ENCODE measurements around the gene AICDA. TPM values are rescaled to one million over a fixed set of nuclear protein-coding genes. Genes with fewer than 3 reads are reported as not detected.
A peak's percentile ranks its signal among the peaks of the same experiment; 100 is the strongest.

Gene AICDA
- total RNA-seq, 1 experiment from 2014 or later = 0.22 TPM

DNA sequence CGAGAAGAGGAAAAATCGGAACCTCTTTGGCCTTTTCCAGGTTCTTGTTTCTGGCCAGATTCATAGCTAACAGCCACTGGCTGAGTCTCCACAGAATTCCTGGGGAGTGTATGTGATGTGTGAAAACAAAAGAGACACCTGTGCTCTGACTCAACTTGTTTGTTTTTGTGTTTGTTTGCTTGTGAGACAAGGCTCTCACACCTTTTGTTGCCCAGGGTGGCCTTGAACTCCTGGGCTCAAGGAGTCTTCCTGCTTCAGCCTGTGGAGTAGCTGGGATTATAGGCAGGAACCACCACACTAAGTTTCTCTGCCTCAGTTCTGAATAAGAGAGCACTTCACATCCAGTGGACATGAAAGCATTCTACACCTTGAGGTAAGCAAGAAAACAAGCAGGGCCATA, 27.3 kb upstream of the AICDA start:
- no peak overlapping the region for H4K8ac ChIP-seq (replicated peaks; ENCODE audit: insufficient read length, low read depth, low read length)
- no peak overlapping the region for H3K4ac ChIP-seq (ENCODE audit: low read depth, low read length)
- no peak overlapping the region for H3K56ac ChIP-seq (ENCODE audit: insufficient read length, low read depth, low read length)
- peaks cover 18% of the 10 kb centered on the region for H3K4me1 ChIP-seq (ENCODE audit: insufficient read depth, low read length)
- no peak overlapping the region for H2AFZ ChIP-seq (ENCODE audit: low read length)
- Mint-ChIP-seq H3K27ac (peak overlapping the region; percentile 4 to 78 (median 45); a peak in 3 of 7 replicates), H3K4me3 (no peak overlapping the region), H3K4me1 (peaks cover 51 to 54% of the 10 kb centered on the region in 2 experiments), H3K36me3 (ENCODE audit: insufficient read depth in 1 of 3, low read depth in 3 of 3) (peaks cover 0 to 4% (median 2%) of the 10 kb centered on the region in 3 experiments; a peak in 3 of 7 replicates), H3K27me3 (ENCODE audit: low read depth) (no peaks in the 10 kb centered on the region), H3K9me3 (peaks cover 0 to 3% of the 10 kb centered on the region in 2 experiments; a peak in 1 of 5 replicates)
- H3K9ac ChIP-seq (ENCODE audit: extremely low read depth, insufficient read length, low read length) = no peak overlapping the region
- no peak overlapping the region for H3K23ac ChIP-seq (ENCODE audit: insufficient read length, low read depth, low read length)
- no peak overlapping the region for H2BK5ac ChIP-seq (ENCODE audit: insufficient read length, low read length)
- no peaks in the 10 kb centered on the region for H3K9me3 ChIP-seq (ENCODE audit: control insufficient read depth, low read depth, low read length)
- H2BK15ac ChIP-seq (ENCODE audit: low read depth, low read length) = no peak overlapping the region
- no peaks in the 10 kb centered on the region for H3K27me3 ChIP-seq (ENCODE audit: insufficient read depth, low read length)
- H4K20me1 ChIP-seq (ENCODE audit: control insufficient read depth, insufficient read depth, insufficient read length) = no peaks in the 10 kb centered on the region
- H3K14ac ChIP-seq (ENCODE audit: insufficient read depth, low read length) = no peak overlapping the region
- no peaks in the 10 kb centered on the region for H3K23me2 ChIP-seq (ENCODE audit: insufficient read length, low read depth, low read length, poor library complexity, severe bottlenecking)
- H4K5ac ChIP-seq (ENCODE audit: insufficient read length, low read depth, low read length) = no peak overlapping the region
- H3K79me2 ChIP-seq (ENCODE audit: insufficient read depth, low read length) = no peaks in the 10 kb centered on the region
- no peak overlapping the region for H2BK120ac ChIP-seq (ENCODE audit: low read depth, low read length, poor library complexity, severe bottlenecking)
- no peak overlapping the region for H2AK5ac ChIP-seq (ENCODE audit: insufficient read length, low read length)
- H4K91ac ChIP-seq (ENCODE audit: insufficient read length, low read depth, low read length) = no peak overlapping the region
- no peak overlapping the region for H2BK20ac ChIP-seq (ENCODE audit: low read depth, low read length, poor library complexity, severe bottlenecking)
- H3K4me2 ChIP-seq (ENCODE audit: insufficient read depth, insufficient read length, low read length) = no peak overlapping the region
- H3K27ac ChIP-seq (ENCODE audit: insufficient read length, low read depth, low read length) = no peak overlapping the region
- H3T11ph ChIP-seq (ENCODE audit: low read length) = no peak overlapping the region
- no peak for DNase-seq
- WGBS (ENCODE audit: extremely low coverage, insufficient read length, low lambda C conversion rate) = no CpG with 5 or more reads among the region's 2 CpGs
- TF ChIP-seq, protein P1, sequence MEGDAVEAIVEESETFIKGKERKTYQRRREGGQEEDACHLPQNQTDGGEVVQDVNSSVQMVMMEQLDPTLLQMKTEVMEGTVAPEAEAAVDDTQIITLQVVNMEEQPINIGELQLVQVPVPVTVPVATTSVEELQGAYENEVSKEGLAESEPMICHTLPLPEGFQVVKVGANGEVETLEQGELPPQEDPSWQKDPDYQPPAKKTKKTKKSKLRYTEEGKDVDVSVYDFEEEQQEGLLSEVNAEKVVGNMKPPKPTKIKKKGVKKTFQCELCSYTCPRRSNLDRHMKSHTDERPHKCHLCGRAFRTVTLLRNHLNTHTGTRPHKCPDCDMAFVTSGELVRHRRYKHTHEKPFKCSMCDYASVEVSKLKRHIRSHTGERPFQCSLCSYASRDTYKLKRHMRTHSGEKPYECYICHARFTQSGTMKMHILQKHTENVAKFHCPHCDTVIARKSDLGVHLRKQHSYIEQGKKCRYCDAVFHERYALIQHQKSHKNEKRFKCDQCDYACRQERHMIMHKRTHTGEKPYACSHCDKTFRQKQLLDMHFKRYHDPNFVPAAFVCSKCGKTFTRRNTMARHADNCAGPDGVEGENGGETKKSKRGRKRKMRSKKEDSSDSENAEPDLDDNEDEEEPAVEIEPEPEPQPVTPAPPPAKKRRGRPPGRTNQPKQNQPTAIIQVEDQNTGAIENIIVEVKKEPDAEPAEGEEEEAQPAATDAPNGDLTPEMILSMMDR (conservative IDR thresholded peaks at IDR 0.05) = no peak
- H2BK12ac ChIP-seq (ENCODE audit: insufficient read length, low read depth, low read length) = no peak overlapping the region
- no peaks in the 10 kb centered on the region for H3K79me1 ChIP-seq (ENCODE audit: insufficient read depth, low read depth, low read length, poor library complexity, severe bottlenecking)
- H3K18ac ChIP-seq (ENCODE audit: insufficient read length, low read depth, low read length) = no peak overlapping the region

All from H9 (cell line).